Panc1 (cell line): ENCODE measurements around the gene TP53RK. TPM values are rescaled to one million over a fixed set of nuclear protein-coding genes. Genes with fewer than 3 reads are reported as not detected.

Experiments
- ATAC-seq: fragments of 200-7000 bp; cut with Tn5 transposase; 2 replicates; pipeline ENCODE4 v1.9.1; 2020; ENCODE audit warnings: mild to moderate bottlenecking, moderate library complexity
- BruUV-seq: library from RNA; stranded (reverse); fragments of 400-500 nt; replicated peaks from 2 replicates; lab custom pipeline; 2021; lab: Mats Ljungman, UMichigan
- CTCF ChIA-PET: fragments of 300-600 bp; sonication (Branson Sonifier 250); formaldehyde crosslinking; loops from one replicate; lab custom pipeline; 2022; ENCODE audit warnings: antibody characterized with exemption; lab: Charles Lee
- POLR2A ChIA-PET: fragments of 300-600 bp; sonication (Branson Sonifier 250); formaldehyde crosslinking; loops from one replicate; lab custom pipeline; 2022; ENCODE audit warnings: antibody characterized with exemption; lab: Charles Lee
- DNase-seq: peaks from one replicate; pipeline ENCODE4 v3.0.0-alpha.2; 2010; ENCODE audit warnings: low read depth, low spot score
- H3K27ac ChIP-seq: 2 replicates; pipeline ENCODE4 v1.5.1; 2011; ENCODE audit warnings: mild to moderate bottlenecking, low read length, inconsistent platforms
- H3K27me3 ChIP-seq: fragments of 200-500 bp; sonication (Bioruptor generic); 2 replicates; pipeline ENCODE4 v1.6.0; 2014; ENCODE audit warnings: low read length, inconsistent platforms; ENCODE audit not compliant: control insufficient read depth, insufficient read depth
- H3K36me3 ChIP-seq: fragments of 200-500 bp; sonication (Bioruptor generic); 2 replicates; pipeline ENCODE4 v1.5.1; 2014; ENCODE audit warnings: inconsistent platforms, mild to moderate bottlenecking, low read length, moderate library complexity; ENCODE audit not compliant: control insufficient read depth, insufficient read depth
- H3K4me1 ChIP-seq: 2 replicates; pipeline ENCODE4 v1.5.1; 2011; ENCODE audit warnings: inconsistent platforms, mild to moderate bottlenecking, low read length, moderate library complexity; ENCODE audit not compliant: control insufficient read depth, insufficient read depth
- H3K4me3 ChIP-seq, 2 experiments: 2 replicates each; pipeline ENCODE4 v1.5.1; 2011 to 2012; ENCODE audit warnings: low read depth in 2 of 2, low read length in 2 of 2, mild to moderate bottlenecking in 2 of 2, inconsistent platforms in 1 of 2, moderate library complexity in 1 of 2
- H3K9me3 ChIP-seq: fragments of 200-500 bp; sonication (Bioruptor generic); 2 replicates; pipeline ENCODE4 v1.5.1; 2014; ENCODE audit warnings: low read depth, mild to moderate bottlenecking, inconsistent platforms, low read length, moderate library complexity; ENCODE audit not compliant: control insufficient read depth, insufficient read depth
- POLR2AphosphoS5 ChIP-seq: IDR thresholded peaks from 2 replicates; pipeline ENCODE4 v1.6.1; 2012; ENCODE audit warnings: mild to moderate bottlenecking, low read depth, low read length, moderate library complexity
- SIN3A ChIP-seq: IDR thresholded peaks from 2 replicates; pipeline ENCODE4 v1.6.1; 2012; ENCODE audit warnings: low read depth, mild to moderate bottlenecking, low read length, moderate library complexity, borderline replicate concordance; ENCODE audit not compliant: insufficient read depth
- TCF7L2 ChIP-seq: IDR thresholded peaks from 2 replicates; pipeline ENCODE4 v1.6.1; 2011; ENCODE audit warnings: mild to moderate bottlenecking, low read depth, low read length, inconsistent platforms
- in situ Hi-C: cut with HindIII; loops from 2 replicates; pipeline ENCODE4 v1.10.0; 2016; ENCODE audit warnings: low sequenced_read_pairs, low pct_unique_long_range_greater_than_20kb
- intact Hi-C: fragments of 100-400 bp; cut with micrococcal nuclease; formaldehyde crosslinking; loops from one replicate; pipeline ENCODE4 v1.10.0; 2022; ENCODE audit not compliant: unreplicated experiment
- total RNA-seq: library from RNA; stranded (reverse); gene quantifications from one replicate; pipeline ENCODE4 v1.2.1, GENCODE V29; 2021; ENCODE audit not compliant: unreplicated experiment
- TF ChIP-seq, protein P1 (sequence below), 2 experiments: IDR thresholded peaks; 2 replicates each; pipeline ENCODE4 v1.6.1; 2011 to 2012; ENCODE audit warnings: low read depth in 2 of 2, control low read depth in 1 of 2, low read length in 1 of 2, mild to moderate bottlenecking in 1 of 2, moderate library complexity in 1 of 2; ENCODE audit not compliant: insufficient read depth in 1 of 2
- TF ChIP-seq, protein P2 (sequence below): fragments of 450-650 bp; IDR thresholded peaks from 2 replicates; pipeline ENCODE4 v1.5.1; 2017; ENCODE audit warnings: mild to moderate bottlenecking

TP53RK gene
- total RNA-seq, 1 experiment from 2014 or later: 13.7 TPM

DNA sequence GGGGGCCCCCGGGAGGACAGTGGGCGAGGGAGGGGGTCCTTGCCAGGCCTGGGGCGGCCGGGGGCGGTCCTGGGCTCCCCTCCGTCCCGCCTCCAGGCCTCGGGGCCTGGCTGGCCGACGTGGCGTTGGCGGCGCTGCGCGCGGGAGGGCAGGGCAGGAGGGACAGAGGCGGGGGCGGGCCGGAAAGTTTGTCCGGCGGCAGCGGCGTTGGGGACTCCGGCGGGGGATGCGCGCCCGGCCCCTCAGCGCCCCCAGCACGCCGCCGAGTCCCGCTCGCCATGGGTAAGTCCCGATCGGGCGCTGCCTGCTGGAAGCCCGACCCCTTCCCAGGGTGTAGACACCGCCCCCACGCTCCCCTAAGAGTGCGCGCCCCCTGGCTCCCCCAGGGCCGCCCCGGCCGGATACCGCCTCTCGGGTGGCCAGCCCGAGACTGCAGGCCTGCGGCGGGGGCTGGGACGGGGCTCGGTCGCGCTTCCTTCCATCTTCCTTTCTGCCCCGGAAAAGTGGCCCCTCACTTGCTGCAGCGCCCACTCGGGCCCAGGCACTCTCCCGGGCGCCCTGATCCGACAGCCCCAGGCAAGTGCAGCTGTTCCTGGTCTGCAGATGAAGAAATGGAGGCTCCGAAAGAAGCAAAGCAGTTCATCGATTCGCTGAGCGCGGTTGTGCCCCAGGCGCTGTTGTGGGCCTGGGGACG, 20.4 kb upstream of the TP53RK start, which contains the start of gene SLC2A10:
Gene SLC2A10, plus strand, starts transcription at position 191 of the 694 bp plus-strand sequence. Its CDS starts 88 bp downstream, at position 279.
- in situ Hi-C loops (no loop called here), intact Hi-C loops (no loop called here)
- ATAC-seq (peak; percentile 84), DNase-seq (no peak)
- no peaks in the 10 kb centered on the region for H3K27me3 ChIP-seq
- no peaks in the 10 kb centered on the region for H3K36me3 ChIP-seq
- no peaks in the 10 kb centered on the region; the same call in 1 of the 2 replicates for H3K4me1 ChIP-seq
- peak within 1 kb of the TSS; percentile 46 to 50 for H3K4me3 ChIP-seq
- H3K27ac ChIP-seq: no peak within 1 kb of the TSS
- TF ChIP-seq, protein P1, sequence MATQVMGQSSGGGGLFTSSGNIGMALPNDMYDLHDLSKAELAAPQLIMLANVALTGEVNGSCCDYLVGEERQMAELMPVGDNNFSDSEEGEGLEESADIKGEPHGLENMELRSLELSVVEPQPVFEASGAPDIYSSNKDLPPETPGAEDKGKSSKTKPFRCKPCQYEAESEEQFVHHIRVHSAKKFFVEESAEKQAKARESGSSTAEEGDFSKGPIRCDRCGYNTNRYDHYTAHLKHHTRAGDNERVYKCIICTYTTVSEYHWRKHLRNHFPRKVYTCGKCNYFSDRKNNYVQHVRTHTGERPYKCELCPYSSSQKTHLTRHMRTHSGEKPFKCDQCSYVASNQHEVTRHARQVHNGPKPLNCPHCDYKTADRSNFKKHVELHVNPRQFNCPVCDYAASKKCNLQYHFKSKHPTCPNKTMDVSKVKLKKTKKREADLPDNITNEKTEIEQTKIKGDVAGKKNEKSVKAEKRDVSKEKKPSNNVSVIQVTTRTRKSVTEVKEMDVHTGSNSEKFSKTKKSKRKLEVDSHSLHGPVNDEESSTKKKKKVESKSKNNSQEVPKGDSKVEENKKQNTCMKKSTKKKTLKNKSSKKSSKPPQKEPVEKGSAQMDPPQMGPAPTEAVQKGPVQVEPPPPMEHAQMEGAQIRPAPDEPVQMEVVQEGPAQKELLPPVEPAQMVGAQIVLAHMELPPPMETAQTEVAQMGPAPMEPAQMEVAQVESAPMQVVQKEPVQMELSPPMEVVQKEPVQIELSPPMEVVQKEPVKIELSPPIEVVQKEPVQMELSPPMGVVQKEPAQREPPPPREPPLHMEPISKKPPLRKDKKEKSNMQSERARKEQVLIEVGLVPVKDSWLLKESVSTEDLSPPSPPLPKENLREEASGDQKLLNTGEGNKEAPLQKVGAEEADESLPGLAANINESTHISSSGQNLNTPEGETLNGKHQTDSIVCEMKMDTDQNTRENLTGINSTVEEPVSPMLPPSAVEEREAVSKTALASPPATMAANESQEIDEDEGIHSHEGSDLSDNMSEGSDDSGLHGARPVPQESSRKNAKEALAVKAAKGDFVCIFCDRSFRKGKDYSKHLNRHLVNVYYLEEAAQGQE (IDR thresholded peaks at IDR 0.05; ENCODE audit: insufficient read depth in 1 of 2, low read depth in 2 of 2, low read length in 1 of 2): no peak
- TF ChIP-seq SIN3A (no peak), TCF7L2 (no peak), POLR2AphosphoS5 (no peak)
- TF ChIP-seq, protein P2, sequence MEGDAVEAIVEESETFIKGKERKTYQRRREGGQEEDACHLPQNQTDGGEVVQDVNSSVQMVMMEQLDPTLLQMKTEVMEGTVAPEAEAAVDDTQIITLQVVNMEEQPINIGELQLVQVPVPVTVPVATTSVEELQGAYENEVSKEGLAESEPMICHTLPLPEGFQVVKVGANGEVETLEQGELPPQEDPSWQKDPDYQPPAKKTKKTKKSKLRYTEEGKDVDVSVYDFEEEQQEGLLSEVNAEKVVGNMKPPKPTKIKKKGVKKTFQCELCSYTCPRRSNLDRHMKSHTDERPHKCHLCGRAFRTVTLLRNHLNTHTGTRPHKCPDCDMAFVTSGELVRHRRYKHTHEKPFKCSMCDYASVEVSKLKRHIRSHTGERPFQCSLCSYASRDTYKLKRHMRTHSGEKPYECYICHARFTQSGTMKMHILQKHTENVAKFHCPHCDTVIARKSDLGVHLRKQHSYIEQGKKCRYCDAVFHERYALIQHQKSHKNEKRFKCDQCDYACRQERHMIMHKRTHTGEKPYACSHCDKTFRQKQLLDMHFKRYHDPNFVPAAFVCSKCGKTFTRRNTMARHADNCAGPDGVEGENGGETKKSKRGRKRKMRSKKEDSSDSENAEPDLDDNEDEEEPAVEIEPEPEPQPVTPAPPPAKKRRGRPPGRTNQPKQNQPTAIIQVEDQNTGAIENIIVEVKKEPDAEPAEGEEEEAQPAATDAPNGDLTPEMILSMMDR: peak; percentile 26; the same call in 1 of the 2 replicates
- H3K9me3 ChIP-seq: no peaks in the 10 kb centered on the region
- CTCF ChIA-PET: no interaction called here
- BruUV-seq: no TSS peak
- POLR2A ChIA-PET: interaction anchor here (0.7 kb wide), 1 partner anchor 15 kb away, joined by 3 read pairs; no protein-coding TSS in a partner anchor

DNA sequence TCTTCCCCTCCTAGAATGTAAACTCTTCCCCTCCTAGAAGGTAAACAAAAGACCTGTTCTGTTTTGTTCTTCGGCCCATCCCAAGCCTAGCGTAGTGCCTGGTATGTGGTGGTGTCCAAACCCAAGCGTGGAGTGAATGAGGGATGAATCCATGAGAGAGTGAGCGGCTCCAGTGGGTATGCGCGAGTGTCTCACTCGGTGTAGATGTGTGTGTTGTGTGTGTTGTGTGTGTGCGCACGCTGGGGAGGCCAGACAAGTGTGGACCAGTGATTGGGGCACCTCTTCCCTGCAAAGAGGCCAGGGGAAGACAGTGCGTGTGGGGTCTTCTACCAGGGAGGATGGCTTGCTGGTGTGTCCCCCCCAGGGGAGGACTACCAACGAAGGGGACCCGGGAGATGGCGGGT, 19.8 kb upstream of the TP53RK start:
- Histone ChIP-seq H3K4me1 (no peaks in the 10 kb centered on the region; the same call in 1 of the 2 replicates), H3K27me3 (no peaks in the 10 kb centered on the region), H3K36me3 (no peaks in the 10 kb centered on the region), H3K4me3 (peak overlapping the region; percentile 46 to 50), H3K27ac (no peak overlapping the region), H3K9me3 (no peaks in the 10 kb centered on the region)
- no peak for DNase-seq
- in situ Hi-C loops (no loop called here), intact Hi-C loops (no loop called here)
- ATAC-seq: peak; percentile 46
- ChIA-PET CTCF (interaction anchor here (0.7 kb wide), 1 partner anchor 44 kb away, joined by 3 read pairs; no protein-coding TSS in a partner anchor), POLR2A (no interaction called here)
- TF ChIP-seq, protein P2: no peak
- TF ChIP-seq, protein P1 (IDR thresholded peaks at IDR 0.05; ENCODE audit: insufficient read depth in 1 of 2, low read depth in 2 of 2, low read length in 1 of 2): no peak
- TF ChIP-seq TCF7L2 (no peak), POLR2AphosphoS5 (no peak), SIN3A (no peak)
- BruUV-seq: no TSS peak
